ENCODE measurements around the gene SSNA1. TPM values are rescaled to one million over a fixed set of nuclear protein-coding genes. Genes with fewer than 3 reads are reported as not detected.

SSNA1 gene
- total and polyA plus RNA-seq, 12 donors, result 13.2 to 138 (median 70.3) TPM

DNA sequence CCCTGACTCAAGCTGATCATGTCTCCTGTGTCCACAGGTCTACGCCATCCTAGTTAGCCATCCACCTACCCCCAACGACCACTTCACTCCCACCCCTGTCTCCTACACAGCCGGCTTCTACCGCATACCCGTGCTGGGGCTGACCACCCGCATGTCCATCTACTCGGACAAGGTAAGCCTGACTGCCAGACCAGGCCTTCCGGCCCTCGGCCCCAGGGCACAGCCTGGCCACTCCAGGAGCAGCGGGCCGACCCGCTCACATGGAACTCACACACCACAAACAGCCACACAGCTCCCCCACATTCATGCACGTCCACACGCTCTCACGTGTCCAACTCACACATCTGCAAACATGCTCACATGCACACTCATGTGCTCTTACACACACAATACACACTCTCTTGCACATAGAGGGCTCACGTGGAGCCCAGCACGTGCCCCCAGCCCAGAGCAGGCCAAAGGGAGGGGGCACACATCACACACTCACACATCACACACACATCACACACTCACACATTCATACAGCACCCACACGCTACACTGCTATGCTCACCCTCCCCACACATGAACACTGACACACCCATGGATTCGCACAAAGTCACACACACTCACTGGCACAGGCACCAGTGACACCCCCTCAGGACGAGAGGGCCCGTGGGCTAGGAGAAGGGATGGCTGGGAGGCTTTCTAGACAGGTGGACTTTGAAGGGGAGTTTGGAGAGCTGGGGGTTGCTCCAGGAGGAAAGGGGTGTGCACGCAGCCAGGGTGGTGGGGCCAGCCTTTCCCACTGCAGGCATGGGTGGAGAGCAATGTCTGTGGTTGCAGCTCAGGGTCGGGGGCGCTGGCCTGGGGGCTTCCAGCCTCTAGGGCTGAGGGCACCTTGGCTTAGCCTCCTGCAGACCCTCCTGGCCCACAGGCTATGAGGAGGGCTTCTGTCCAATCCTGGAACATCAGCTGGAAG lies 46.2 kb upstream of the SSNA1 start:
- Histone ChIP-seq H3K27ac (no peak overlapping the region), H3K4me1 (replicated peaks in 1 of 2) (peaks cover 0 to 4% of the 10 kb centered on the region in 2 donors), H3K9me3 (replicated peaks in 1 of 3) (no peaks in the 10 kb centered on the region), H3K4me3 (no peak overlapping the region), H3K27me3 (peaks cover 72% of the 10 kb centered on the region), H3K36me3 (replicated peaks in 1 of 2) (no peaks in the 10 kb centered on the region)
- DNase-seq, result no peak
- intact Hi-C loops (cut with DNase I), result no loop called here
- WGBS, 4 donors, result 63 to 71% (median 65%) methylated on average over 19 to 24 of the region's 24 CpGs
- TF ChIP-seq, protein P1, sequence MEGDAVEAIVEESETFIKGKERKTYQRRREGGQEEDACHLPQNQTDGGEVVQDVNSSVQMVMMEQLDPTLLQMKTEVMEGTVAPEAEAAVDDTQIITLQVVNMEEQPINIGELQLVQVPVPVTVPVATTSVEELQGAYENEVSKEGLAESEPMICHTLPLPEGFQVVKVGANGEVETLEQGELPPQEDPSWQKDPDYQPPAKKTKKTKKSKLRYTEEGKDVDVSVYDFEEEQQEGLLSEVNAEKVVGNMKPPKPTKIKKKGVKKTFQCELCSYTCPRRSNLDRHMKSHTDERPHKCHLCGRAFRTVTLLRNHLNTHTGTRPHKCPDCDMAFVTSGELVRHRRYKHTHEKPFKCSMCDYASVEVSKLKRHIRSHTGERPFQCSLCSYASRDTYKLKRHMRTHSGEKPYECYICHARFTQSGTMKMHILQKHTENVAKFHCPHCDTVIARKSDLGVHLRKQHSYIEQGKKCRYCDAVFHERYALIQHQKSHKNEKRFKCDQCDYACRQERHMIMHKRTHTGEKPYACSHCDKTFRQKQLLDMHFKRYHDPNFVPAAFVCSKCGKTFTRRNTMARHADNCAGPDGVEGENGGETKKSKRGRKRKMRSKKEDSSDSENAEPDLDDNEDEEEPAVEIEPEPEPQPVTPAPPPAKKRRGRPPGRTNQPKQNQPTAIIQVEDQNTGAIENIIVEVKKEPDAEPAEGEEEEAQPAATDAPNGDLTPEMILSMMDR (IDR thresholded peaks at IDR 0.05), result no peak
- no peak for TF ChIP-seq POLR2A (IDR thresholded peaks at IDR 0.05)

- Histone ChIP-seq H3K27ac (no peak overlapping the region), H3K36me3 (replicated peaks in 1 of 2) (no peaks in the 10 kb centered on the region), H3K4me3 (no peak overlapping the region), H3K4me1 (replicated peaks in 1 of 2) (peaks cover 0 to 4% of the 10 kb centered on the region in 2 donors), H3K27me3 (peaks cover 63% of the 10 kb centered on the region), H3K9me3 (replicated peaks in 1 of 3) (no peaks in the 10 kb centered on the region)
- intact Hi-C loops (cut with DNase I), result no loop called here
- DNase-seq, result no peak
- TF ChIP-seq, protein P1 (IDR thresholded peaks at IDR 0.05), result no peak
- no peak for TF ChIP-seq POLR2A (IDR thresholded peaks at IDR 0.05)
- WGBS, 4 donors, result 46 to 59% (median 52%) methylated on average over 3 to 4 of the region's 4 CpGs
These were observed 45.0 kb upstream of the SSNA1 start for GRCh38 chr9:137143459-137143858.

GRCh38 chr9:137145731-137146526 lies 42.5 kb upstream of the SSNA1 start:
- TF ChIP-seq POLR2A (IDR thresholded peaks at IDR 0.05), result no peak
- TF ChIP-seq, protein P1 (IDR thresholded peaks at IDR 0.05), result no peak
- Histone ChIP-seq H3K4me3 (no peak overlapping the region), H3K27ac (no peak overlapping the region), H3K9me3 (replicated peaks in 1 of 3) (no peaks in the 10 kb centered on the region), H3K27me3 (peaks cover 39% of the 10 kb centered on the region), H3K4me1 (replicated peaks in 1 of 2) (no peaks in the 10 kb centered on the region), H3K36me3 (replicated peaks in 1 of 2) (no peaks in the 10 kb centered on the region)
- intact Hi-C loops (cut with DNase I), result no loop called here
- DNase-seq, result no peak
- 39 to 58% (median 47%) methylated on average over 22 to 49 of the region's 49 CpGs for WGBS, 4 donors

DNA sequence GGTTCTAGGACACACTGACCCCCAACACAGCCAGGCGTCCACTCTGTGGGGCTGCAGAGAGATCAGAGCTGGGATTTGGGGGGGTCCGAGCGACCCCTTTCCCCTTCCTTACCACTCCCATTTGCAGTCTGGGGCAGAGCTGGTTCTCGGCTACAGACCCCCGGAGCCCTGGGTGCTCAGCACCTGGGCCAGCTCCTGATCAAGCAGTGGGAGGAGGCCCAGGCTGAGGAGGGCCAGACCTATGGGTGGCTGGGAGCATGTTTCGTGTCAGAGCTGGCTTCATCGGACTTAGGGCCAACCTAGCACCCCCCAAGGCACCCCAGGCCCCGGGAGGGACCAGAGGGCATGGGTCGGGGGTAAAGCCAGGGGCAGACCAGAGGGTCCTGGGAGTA lies 42.0 kb upstream of the SSNA1 start:
- Histone ChIP-seq H3K4me1 (replicated peaks in 1 of 2) (no peaks in the 10 kb centered on the region), H3K27me3 (peaks cover 33% of the 10 kb centered on the region), H3K9me3 (replicated peaks in 1 of 3) (no peaks in the 10 kb centered on the region), H3K36me3 (replicated peaks in 1 of 2) (no peaks in the 10 kb centered on the region), H3K27ac (no peak overlapping the region), H3K4me3 (no peak overlapping the region)
- no peak for TF ChIP-seq POLR2A (IDR thresholded peaks at IDR 0.05)
- TF ChIP-seq, protein P1 (IDR thresholded peaks at IDR 0.05), result no peak
- 50 to 59% (median 51%) methylated on average over 3 to 9 of the region's 9 CpGs for WGBS, 4 donors
- intact Hi-C loops (cut with DNase I), result no loop called here
- no peak for DNase-seq
